VCaP (cell line): ENCODE results near the gene ZNF486.
A peak's percentile ranks its signal among the peaks of the same experiment; 100 is the strongest.
"Not testable (repeated sequence)": the region's sequence is repeated elsewhere in the genome, so short reads cannot be mapped to it uniquely, and the experiment has no call there.

Experiments used
- H3K27ac ChIP-seq: fragments of 450-650 bp; 2 replicates; pipeline ENCODE4 v1.5.1; 2017
- CTCF ChIP-seq: fragments of 450-650 bp; conservative IDR thresholded peaks from 2 replicates; pipeline ENCODE4 v1.5.1; 2017; ENCODE audit warnings: mild to moderate bottlenecking, moderate library complexity

The ZNF486 gene

GRCh38 chr19:20186174-20186573, 19.2 kb downstream of the ZNF486 start:
- H3K27ac ChIP-seq: no peak overlapping the region
- TF ChIP-seq CTCF: no peak

GRCh38 chr19:20197747-20198146, 30.7 kb downstream of the ZNF486 start:
- no peak overlapping the region for H3K27ac ChIP-seq
- TF ChIP-seq CTCF: no peak

- no peak overlapping the region for H3K27ac ChIP-seq
- TF ChIP-seq CTCF: no peak
These were observed 42.0 kb downstream of the ZNF486 start for GRCh38 chr19:20209051-20209450.

GRCh38 chr19:20214366-20214765, 47.4 kb downstream of the ZNF486 start:
- not testable (repeated sequence) for H3K27ac ChIP-seq

- not testable (repeated sequence) for H3K27ac ChIP-seq
These were observed 54.6 kb downstream of the ZNF486 start for GRCh38 chr19:20221605-20222004.

- H3K27ac ChIP-seq: no peak overlapping the region
- TF ChIP-seq CTCF: no peak
These were observed 66.1 kb downstream of the ZNF486 start for GRCh38 chr19:20233105-20233504.

- TF ChIP-seq CTCF: no peak
- no peak overlapping the region for H3K27ac ChIP-seq
These were observed 68.1 kb downstream of the ZNF486 start for GRCh38 chr19:20235156-20235555.

GRCh38 chr19:20237773-20238623, 71.0 kb downstream of the ZNF486 start:
- TF ChIP-seq CTCF: 0 out of 2 replicates have a peak, but pooled peaks have one; percentile 23
- peak overlapping the region; percentile 43; the same call in 1 of the 2 replicates for H3K27ac ChIP-seq
